HG02571 (cell line): ENCODE results near the gene SFMBT1.

ENCODE experiments used
- ATAC-seq: cut with Tn5 transposase; IDR thresholded peaks from one replicate; pipeline ENCODE4 v1.9.1; 2021; ENCODE audit warnings: mild to moderate bottlenecking, moderate library complexity; ENCODE audit not compliant: unreplicated experiment

SFMBT1 gene, protein sequence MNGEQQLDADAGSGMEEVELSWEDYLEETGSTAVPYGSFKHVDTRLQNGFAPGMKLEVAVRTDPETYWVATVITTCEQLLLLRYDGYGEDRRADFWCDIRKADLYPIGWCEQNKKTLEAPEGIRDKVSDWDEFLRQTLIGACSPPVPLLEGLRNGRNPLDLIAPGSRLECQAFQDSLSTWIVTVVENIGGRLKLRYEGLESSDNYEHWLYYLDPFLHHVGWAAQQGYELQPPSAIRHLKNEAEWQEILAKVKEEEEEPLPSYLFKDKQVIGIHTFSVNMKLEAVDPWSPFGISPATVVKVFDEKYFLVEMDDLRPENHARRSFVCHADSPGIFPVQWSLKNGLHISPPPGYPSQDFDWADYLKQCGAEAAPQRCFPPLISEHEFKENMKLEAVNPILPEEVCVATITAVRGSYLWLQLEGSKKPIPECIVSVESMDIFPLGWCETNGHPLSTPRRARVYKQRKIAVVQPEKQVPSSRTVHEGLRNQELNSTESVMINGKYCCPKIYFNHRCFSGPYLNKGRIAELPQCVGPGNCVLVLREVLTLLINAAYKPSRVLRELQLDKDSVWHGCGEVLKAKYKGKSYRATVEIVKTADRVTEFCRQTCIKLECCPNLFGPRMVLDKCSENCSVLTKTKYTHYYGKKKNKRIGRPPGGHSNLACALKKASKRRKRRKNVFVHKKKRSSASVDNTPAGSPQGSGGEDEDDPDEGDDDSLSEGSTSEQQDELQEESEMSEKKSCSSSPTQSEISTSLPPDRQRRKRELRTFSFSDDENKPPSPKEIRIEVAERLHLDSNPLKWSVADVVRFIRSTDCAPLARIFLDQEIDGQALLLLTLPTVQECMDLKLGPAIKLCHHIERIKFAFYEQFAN

DNA sequence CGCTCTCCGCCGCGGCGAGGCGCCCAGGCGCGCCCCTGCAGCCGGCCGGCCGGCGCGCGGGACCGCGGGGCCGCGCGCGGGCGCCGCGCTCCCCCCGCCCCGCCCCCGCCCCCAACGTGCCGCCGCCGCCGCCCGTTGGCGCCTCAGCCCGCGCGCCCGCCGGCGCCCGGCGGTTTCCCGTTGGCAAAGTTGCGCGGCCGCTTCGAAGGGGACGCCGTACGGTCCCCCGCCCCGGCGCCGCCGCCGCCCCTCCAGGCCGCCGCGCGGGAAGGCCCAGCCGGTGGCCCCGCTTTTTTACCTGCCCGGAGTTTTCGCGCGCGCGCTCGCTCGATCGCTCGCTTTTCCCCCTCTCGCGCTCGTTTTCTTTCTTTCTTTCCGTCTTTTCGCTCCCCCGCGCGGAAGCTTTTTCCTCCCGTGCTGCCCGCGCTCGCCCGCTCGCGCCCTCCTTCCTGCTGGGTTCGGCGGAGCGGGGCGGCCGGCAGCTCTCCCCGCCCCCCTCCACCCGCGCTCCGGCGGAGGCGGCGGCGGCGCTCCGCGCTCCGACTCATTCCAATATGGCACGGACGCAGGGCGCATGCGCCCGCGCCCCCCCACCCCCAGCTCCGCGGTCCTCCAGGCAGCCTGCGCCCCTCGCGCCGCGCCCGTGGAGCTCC, at the start of gene SFMBT1:
Gene SFMBT1, minus strand, starts transcription at position 556 of the 653 bp plus-strand sequence. CDS start 76,945 bp downstream, outside the sequence.
- ATAC-seq: peak; percentile 45

- ATAC-seq: no peak
Measured at GRCh38 chr3:53092942-53093341, 47.1 kb upstream of the SFMBT1 start.

DNA sequence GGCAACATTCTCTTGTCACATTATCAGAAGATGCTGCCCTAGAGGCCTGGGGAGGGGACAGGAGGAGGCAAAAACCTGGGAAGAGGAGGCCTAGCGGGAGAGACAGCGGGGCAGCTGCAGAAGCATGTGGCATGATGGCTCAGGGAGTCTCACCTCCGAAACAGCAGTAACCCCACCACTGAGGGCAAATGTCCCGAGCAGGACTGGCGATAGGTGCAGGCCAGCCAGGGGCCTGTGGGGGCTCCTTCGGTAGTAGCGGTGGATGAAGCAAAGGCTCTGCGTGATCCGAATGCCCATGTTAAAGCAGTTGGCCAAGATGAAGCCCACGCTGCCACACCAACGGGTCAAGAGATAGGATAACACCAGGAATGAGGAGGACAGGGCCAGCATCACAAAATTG, 46.3 kb upstream of the SFMBT1 start:
- ATAC-seq: no peak

GRCh38 chr3:53091011-53091410, 45.1 kb upstream of the SFMBT1 start:
- ATAC-seq: no peak

- ATAC-seq: no peak
Measured at GRCh38 chr3:53089511-53089910, 43.6 kb upstream of the SFMBT1 start.

DNA sequence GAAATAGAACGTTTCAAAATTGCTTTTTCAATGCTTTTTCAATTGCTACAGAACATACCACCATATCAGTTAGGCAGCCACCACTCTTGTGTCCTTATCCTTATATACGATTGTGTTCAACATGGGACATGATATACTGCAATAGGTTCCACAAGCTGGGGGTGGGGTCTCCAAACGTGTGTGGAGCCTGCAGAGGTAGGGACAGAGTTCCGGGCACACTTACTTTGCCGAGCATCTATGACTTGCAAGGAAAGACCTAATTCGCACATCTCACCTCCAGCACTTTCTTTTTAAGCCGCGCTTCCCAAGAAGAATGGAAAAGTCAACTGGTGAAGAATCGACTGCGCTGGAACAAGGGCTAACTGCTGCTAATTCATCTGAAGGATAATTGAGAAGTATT, 39.6 kb upstream of the SFMBT1 start:
- no peak for ATAC-seq

- ATAC-seq: no peak
Measured at GRCh38 chr3:53084310-53085001, 38.6 kb upstream of the SFMBT1 start.

GRCh38 chr3:53083949-53084309, 38.1 kb upstream of the SFMBT1 start:
- no peak for ATAC-seq

DNA sequence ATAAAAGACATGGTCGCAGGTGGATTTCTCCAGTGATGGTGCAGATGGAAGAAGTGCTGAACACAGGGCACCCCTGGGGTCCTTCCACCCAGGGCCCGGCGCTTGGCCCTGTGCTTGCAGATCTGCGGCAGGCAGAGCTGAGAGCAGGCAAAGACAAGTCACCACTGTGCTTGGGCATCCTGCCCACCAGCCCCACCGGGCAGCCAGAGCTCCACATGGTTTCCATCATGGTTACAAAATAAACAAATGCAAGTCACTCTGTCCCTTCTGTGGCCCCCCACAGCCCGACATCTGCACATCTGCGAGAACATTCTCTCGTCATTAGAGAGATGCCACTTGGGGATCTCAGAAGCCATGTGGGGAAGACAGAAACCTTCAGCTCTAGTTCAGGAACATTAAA, 37.6 kb upstream of the SFMBT1 start:
- ATAC-seq: no peak

GRCh38 chr3:53082736-53083135, 36.9 kb upstream of the SFMBT1 start:
- ATAC-seq: no peak

GRCh38 chr3:53081318-53081717, 35.4 kb upstream of the SFMBT1 start:
- ATAC-seq: no peak

- no peak for ATAC-seq
Measured at GRCh38 chr3:53080612-53081205, 34.8 kb upstream of the SFMBT1 start.

- ATAC-seq: no peak
Measured at GRCh38 chr3:53079791-53080555, 34.1 kb upstream of the SFMBT1 start.

DNA sequence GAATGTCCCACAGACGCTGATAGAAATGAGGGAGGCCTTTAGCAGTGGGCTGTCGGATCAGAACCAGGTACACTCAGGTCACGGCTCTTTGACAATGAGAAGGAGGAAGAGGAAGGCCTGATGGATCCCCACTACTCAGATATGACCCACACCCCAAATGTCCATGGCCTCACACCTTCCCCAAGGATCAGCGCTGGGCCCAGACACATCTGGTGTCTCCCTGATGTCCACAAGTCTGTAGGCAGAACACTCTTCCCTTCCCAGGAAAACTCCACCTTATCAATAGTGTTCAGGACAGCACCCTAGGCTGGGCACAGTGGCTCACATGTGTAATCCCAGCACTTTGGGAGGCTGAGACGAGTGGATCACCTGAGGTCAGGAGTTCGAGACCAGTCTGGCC, 33.3 kb upstream of the SFMBT1 start:
- no peak for ATAC-seq

- ATAC-seq: no peak
Measured at GRCh38 chr3:53078656-53079055, 32.8 kb upstream of the SFMBT1 start.

GRCh38 chr3:53077476-53078220, 31.8 kb upstream of the SFMBT1 start:
- no peak for ATAC-seq

GRCh38 chr3:53075743-53076140, 29.9 kb upstream of the SFMBT1 start:
- no peak for ATAC-seq

DNA sequence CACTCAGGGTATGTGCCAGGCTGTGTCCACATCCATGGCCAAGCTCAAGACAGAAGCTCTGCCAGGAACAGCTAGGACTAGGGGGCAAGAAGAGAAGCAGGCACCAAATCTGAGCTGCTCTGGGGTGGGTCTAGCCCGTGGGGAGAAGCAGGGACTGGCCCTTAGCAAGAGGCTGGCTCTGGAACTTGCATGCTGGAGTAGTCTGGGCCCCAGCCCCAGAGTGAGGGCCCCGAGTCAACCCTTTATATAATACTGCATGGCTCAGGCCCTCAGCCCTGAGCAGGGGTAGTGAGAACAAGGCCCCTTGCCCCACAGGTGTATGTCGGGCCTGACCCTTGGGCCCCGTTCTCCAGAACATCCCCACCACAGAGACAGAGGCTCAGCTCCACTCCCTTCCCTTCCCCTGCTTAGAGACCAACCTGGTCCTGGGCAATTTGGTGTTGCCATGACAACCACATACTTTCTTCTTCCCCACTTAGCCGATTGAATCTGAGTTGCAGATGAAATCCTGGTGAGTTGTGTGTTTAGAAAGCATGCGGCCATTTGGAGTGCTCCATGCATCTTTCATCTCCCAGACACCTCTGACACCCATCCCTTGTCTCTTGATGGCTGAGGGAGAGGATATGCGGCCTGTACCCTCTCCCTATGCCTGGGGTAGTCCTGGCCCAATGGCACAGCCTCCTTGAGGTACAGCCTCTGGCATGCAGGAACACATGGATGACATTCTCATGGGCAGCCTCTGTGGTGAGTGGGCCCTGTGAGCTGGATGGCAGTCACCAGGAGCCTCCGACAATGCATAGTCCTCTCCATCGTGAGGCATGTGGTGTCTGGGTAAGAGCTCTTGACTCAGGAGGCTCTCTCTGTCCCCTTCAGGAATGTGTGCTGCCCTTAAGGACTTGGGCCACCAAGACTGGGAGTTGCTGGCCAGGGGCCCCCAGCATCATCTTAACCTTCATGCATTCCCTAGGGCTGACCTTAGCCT, 29.2 kb upstream of the SFMBT1 start:
- ATAC-seq: no peak
